Caco-2 (cell line): ENCODE data around the gene FRMD4A. TPM values are rescaled to one million over a fixed set of nuclear protein-coding genes. Genes with fewer than 3 reads are reported as not detected.

Experiments
- BruUV-seq: library from RNA; stranded (reverse); fragments of 400-500 nt; replicated peaks from 2 replicates; lab custom pipeline; 2021; lab: Mats Ljungman, UMichigan
- CTCF ChIA-PET: fragments of 300-600 bp; sonication (Branson Sonifier 250); formaldehyde crosslinking; loops from one replicate; lab custom pipeline; 2022; ENCODE audit warnings: antibody characterized with exemption; lab: Charles Lee
- POLR2A ChIA-PET: fragments of 300-600 bp; sonication (Branson Sonifier 250); formaldehyde crosslinking; loops from one replicate; lab custom pipeline; 2022; ENCODE audit warnings: antibody characterized with exemption; lab: Charles Lee
- DNase-seq, 2 experiments: peaks; one replicate each; pipeline versions ENCODE4 v3.0.0 to v3.0.0-alpha.2; 2020 to 2022
- H3K27me3 ChIP-seq: replicated peaks from 2 replicates; pipeline ENCODE4 v1.6.0; 2011; ENCODE audit warnings: low read length; ENCODE audit not compliant: control insufficient read depth, insufficient read depth
- H3K36me3 ChIP-seq: 2 replicates; pipeline ENCODE4 v1.5.1; 2011; ENCODE audit warnings: low read length; ENCODE audit not compliant: control insufficient read depth, insufficient read depth
- H3K4me1 ChIP-seq: fragments of 250-450 bp; sonication (Bioruptor Pico); 2 replicates; pipeline ENCODE4 v1.5.1; 2020; ENCODE audit warnings: mild to moderate bottlenecking
- H3K4me3 ChIP-seq: 2 replicates; pipeline ENCODE4 v1.5.1; 2011; ENCODE audit warnings: low read depth, mild to moderate bottlenecking, control low read depth, low read length
- H3K9me3 ChIP-seq: fragments of 250-450 bp; sonication (Bioruptor Pico); 2 replicates; pipeline ENCODE4 v1.5.1; 2020; ENCODE audit warnings: mild to moderate bottlenecking, moderate library complexity
- H3K27ac Mint-ChIP-seq: one replicate; pipeline ENCODE4 v1.8.0; 2022; ENCODE audit warnings: mixed read lengths; ENCODE audit not compliant: unreplicated experiment
- H3K27me3 Mint-ChIP-seq: one replicate; pipeline ENCODE4 v1.8.0; 2022; ENCODE audit warnings: mixed read lengths; ENCODE audit not compliant: insufficient read depth, unreplicated experiment
- H3K36me3 Mint-ChIP-seq: one replicate; pipeline ENCODE4 v1.8.0; 2022; ENCODE audit warnings: mild to moderate bottlenecking, mixed read lengths; ENCODE audit not compliant: insufficient read depth, unreplicated experiment
- H3K4me1 Mint-ChIP-seq: one replicate; pipeline ENCODE4 v1.8.0; 2022; ENCODE audit warnings: low read depth, mixed read lengths; ENCODE audit not compliant: unreplicated experiment
- H3K4me3 Mint-ChIP-seq: one replicate; pipeline ENCODE4 v1.8.0; 2022; ENCODE audit warnings: mild to moderate bottlenecking, moderate library complexity, mixed read lengths; ENCODE audit not compliant: unreplicated experiment
- H3K9me3 Mint-ChIP-seq: one replicate; pipeline ENCODE4 v1.8.0; 2022; ENCODE audit warnings: mixed read lengths; ENCODE audit not compliant: unreplicated experiment
- intact Hi-C: fragments of 100-400 bp; cut with micrococcal nuclease; formaldehyde crosslinking; loops from one replicate; pipeline ENCODE4 v1.10.0; 2022; ENCODE audit not compliant: unreplicated experiment
- total RNA-seq: library from RNA; stranded (reverse); gene quantifications from 2 replicates; pipeline ENCODE4 v1.2.3, GENCODE V29; 2022
- TF ChIP-seq, protein P1 (sequence below), 2 experiments: fragments of 200-600 bp in 1 of 2; IDR thresholded peaks; 1 replicate in 1 of 2; 2 replicates in 1 of 2; pipeline versions ENCODE4 v1.5.1 to v1.8.0; 2011 to 2022; ENCODE audit warnings: antibody characterized with exemption in 1 of 2, control low read depth in 1 of 2, inconsistent platforms in 1 of 2, low read depth in 1 of 2, low read length in 1 of 2, mild to moderate bottlenecking in 1 of 2, moderate library complexity in 1 of 2; ENCODE audit not compliant: insufficient read depth in 1 of 2, severe bottlenecking in 1 of 2, unreplicated experiment in 1 of 2

Gene FRMD4A
- total RNA-seq, 1 experiment from 2014 or later = 52.1 TPM

- BruUV-seq = no TSS peak
- H3K27me3 Mint-ChIP-seq = no peaks in the 10 kb centered on the region
Measured at GRCh38 chr10:14192746-14193145, 138.0 kb downstream of the FRMD4A start.

DNA sequence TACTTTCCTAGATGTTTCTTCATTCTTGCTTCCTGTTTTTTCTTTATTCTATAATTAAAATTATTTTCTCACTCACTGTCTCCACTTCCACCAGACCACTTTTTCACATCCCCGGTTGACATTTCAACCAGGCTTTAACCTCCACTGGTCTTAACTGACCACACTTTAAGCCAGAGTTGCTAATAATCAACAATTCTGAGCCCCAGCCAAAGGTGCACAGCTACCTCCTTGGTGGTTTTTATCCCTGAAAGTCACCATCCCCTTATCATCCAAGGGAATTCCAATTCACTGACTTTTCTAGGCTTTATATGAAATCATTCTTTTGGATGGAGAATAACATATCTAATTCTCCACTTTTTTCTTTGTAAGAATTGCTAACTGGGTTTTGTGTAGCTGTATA is 138.9 kb downstream of the FRMD4A start:
- Mint-ChIP-seq H3K27me3 (no peaks in the 10 kb centered on the region), H3K4me1 (peaks cover 9% of the 10 kb centered on the region), H3K36me3 (no peaks in the 10 kb centered on the region), H3K27ac (no peak overlapping the region), H3K9me3 (no peaks in the 10 kb centered on the region), H3K4me3 (no peak overlapping the region)
- intact Hi-C loops = no loop called here
- Histone ChIP-seq H3K27me3 (no peaks in the 10 kb centered on the region), H3K4me1 (no peaks in the 10 kb centered on the region), H3K4me3 (no peak overlapping the region), H3K36me3 (no peaks in the 10 kb centered on the region), H3K9me3 (no peaks in the 10 kb centered on the region)
- TF ChIP-seq, protein P1, sequence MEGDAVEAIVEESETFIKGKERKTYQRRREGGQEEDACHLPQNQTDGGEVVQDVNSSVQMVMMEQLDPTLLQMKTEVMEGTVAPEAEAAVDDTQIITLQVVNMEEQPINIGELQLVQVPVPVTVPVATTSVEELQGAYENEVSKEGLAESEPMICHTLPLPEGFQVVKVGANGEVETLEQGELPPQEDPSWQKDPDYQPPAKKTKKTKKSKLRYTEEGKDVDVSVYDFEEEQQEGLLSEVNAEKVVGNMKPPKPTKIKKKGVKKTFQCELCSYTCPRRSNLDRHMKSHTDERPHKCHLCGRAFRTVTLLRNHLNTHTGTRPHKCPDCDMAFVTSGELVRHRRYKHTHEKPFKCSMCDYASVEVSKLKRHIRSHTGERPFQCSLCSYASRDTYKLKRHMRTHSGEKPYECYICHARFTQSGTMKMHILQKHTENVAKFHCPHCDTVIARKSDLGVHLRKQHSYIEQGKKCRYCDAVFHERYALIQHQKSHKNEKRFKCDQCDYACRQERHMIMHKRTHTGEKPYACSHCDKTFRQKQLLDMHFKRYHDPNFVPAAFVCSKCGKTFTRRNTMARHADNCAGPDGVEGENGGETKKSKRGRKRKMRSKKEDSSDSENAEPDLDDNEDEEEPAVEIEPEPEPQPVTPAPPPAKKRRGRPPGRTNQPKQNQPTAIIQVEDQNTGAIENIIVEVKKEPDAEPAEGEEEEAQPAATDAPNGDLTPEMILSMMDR (IDR thresholded peaks at IDR 0.05; ENCODE audit: insufficient read depth in 1 of 2, low read depth in 1 of 2, low read length in 1 of 2, severe bottlenecking in 1 of 2, unreplicated experiment in 1 of 2) = no peak
- ChIA-PET POLR2A (no interaction called here), CTCF (interaction anchor here (0.6 to 1.3 kb wide), 4 partner anchors 27 to 194 kb away, joined by 3 to 4 read pairs (median 3); no protein-coding TSS in a partner anchor)
- no peak for DNase-seq
- no TSS peak for BruUV-seq

More at GRCh38 chr10:14192746-14193145, 138.0 kb downstream of the FRMD4A start:
- H3K27me3 ChIP-seq = no peaks in the 10 kb centered on the region
- H3K4me1 ChIP-seq = no peaks in the 10 kb centered on the region
- no peaks in the 10 kb centered on the region for H3K9me3 Mint-ChIP-seq
- H3K9me3 ChIP-seq = no peaks in the 10 kb centered on the region
- ChIA-PET CTCF (interaction anchor here (0.6 to 1.3 kb wide), 3 partner anchors 32 to 193 kb away, joined by 3 to 4 read pairs (median 3); no protein-coding TSS in a partner anchor), POLR2A (no interaction called here)
- H3K4me3 ChIP-seq = no peak overlapping the region
- TF ChIP-seq, protein P1 (IDR thresholded peaks at IDR 0.05; ENCODE audit: insufficient read depth in 1 of 2, low read depth in 1 of 2, low read length in 1 of 2, severe bottlenecking in 1 of 2, unreplicated experiment in 1 of 2) = no peak
- intact Hi-C loops = no loop called here
- H3K27ac Mint-ChIP-seq = no peak overlapping the region
- H3K36me3 Mint-ChIP-seq = no peaks in the 10 kb centered on the region
- H3K4me3 Mint-ChIP-seq = no peak overlapping the region
- peaks cover 9% of the 10 kb centered on the region for H3K4me1 Mint-ChIP-seq
- no peak for DNase-seq
- H3K36me3 ChIP-seq = no peaks in the 10 kb centered on the region

GRCh38 chr10:14191407-14191806 is 139.3 kb downstream of the FRMD4A start:
- intact Hi-C loops = no loop called here
- no TSS peak for BruUV-seq
- Histone ChIP-seq H3K4me3 (no peak overlapping the region), H3K4me1 (peaks cover 2% of the 10 kb centered on the region; the same call in 1 of the 2 replicates), H3K9me3 (no peaks in the 10 kb centered on the region), H3K36me3 (no peaks in the 10 kb centered on the region), H3K27me3 (no peaks in the 10 kb centered on the region)
- DNase-seq = no peak
- Mint-ChIP-seq H3K27me3 (no peaks in the 10 kb centered on the region), H3K36me3 (peaks cover under 1% of the 10 kb centered on the region), H3K9me3 (no peaks in the 10 kb centered on the region), H3K27ac (no peak overlapping the region), H3K4me3 (no peak overlapping the region), H3K4me1 (peaks cover 12% of the 10 kb centered on the region)
- ChIA-PET CTCF (interaction anchor here (0.6 to 1.3 kb wide), 2 partner anchors 28 to 34 kb away, joined by 3 read pairs; no protein-coding TSS in a partner anchor), POLR2A (no interaction called here)
- TF ChIP-seq, protein P1 (IDR thresholded peaks at IDR 0.05; ENCODE audit: insufficient read depth in 1 of 2, low read depth in 1 of 2, low read length in 1 of 2, severe bottlenecking in 1 of 2, unreplicated experiment in 1 of 2) = no peak
